GM12878 (cell line): ENCODE measurements around the gene IFITM1. TPM values are rescaled to one million over a fixed set of nuclear protein-coding genes. Genes with fewer than 3 reads are reported as not detected.

ENCODE experiments used
- ATAC-seq: fragments of 200-7000 bp; cut with Tn5 transposase; 3 replicates; pipeline ENCODE4 v1.9.1; 2020; ENCODE audit warnings: mild to moderate bottlenecking, moderate library complexity
- BruUV-seq: library from RNA; stranded (reverse); fragments of 400-500 nt; replicated peaks from 2 replicates; lab custom pipeline; 2021; lab: Mats Ljungman, UMichigan
- CTCF ChIA-PET: fragments of 300-600 bp; sonication (Branson Sonifier 250); formaldehyde crosslinking; extraction: SDS; loops from one replicate; lab custom pipeline; 2021; ENCODE audit warnings: inconsistent platforms; lab: Yijun Ruan, JAX
- POLR2A ChIA-PET: fragments of 350-600 bp; formaldehyde crosslinking; extraction: SDS; loops from one replicate; lab custom pipeline; 2021; ENCODE audit warnings: inconsistent platforms; lab: Charles Lee
- RAD21 ChIA-PET: fragments of 300-600 bp; sonication (Branson Sonifier 250); formaldehyde crosslinking; loops from one replicate; lab custom pipeline; 2023; ENCODE audit warnings: antibody characterized with exemption; ENCODE audit not compliant: unreplicated experiment; lab: Charles Lee
- SMC1A ChIA-PET: fragments of 300-600 bp; sonication (Branson Sonifier 250); formaldehyde crosslinking; loops from one replicate; lab custom pipeline; 2023; ENCODE audit not compliant: unreplicated experiment, uncharacterized antibody; lab: Charles Lee
- DNase-seq: peaks from one replicate; pipeline ENCODE4 v3.0.0-alpha.2; 2011; ENCODE audit warnings: low read depth, low spot score
- FAIRE-seq: peaks from 3 replicates; lab custom pipeline; 2011; peaks lifted over from hg19 to GRCh38; lab: Jason Lieb, UNC
- H2AFZ ChIP-seq: 2 replicates; pipeline ENCODE4 v1.6.0; 2011; ENCODE audit warnings: low read depth, low read length, control low read depth; ENCODE audit not compliant: control insufficient read depth
- H3K27ac ChIP-seq: 2 replicates; pipeline ENCODE4 v1.5.1; 2011; ENCODE audit warnings: control low read depth; ENCODE audit not compliant: control insufficient read depth, insufficient read depth
- H3K27me3 ChIP-seq, 2 experiments: replicated peaks in 1 of 2; 2 replicates each; pipeline versions ENCODE4 v1.6.0 to v1.6.1; 2011; ENCODE audit warnings: low read length in 1 of 2; ENCODE audit not compliant: control insufficient read depth in 2 of 2, insufficient read depth in 2 of 2
- H3K36me3 ChIP-seq, 2 experiments: 2 replicates each; pipeline ENCODE4 v1.5.1; 2011; ENCODE audit warnings: low read length in 1 of 2; ENCODE audit not compliant: control insufficient read depth in 2 of 2, insufficient read depth in 2 of 2
- H3K4me1 ChIP-seq: 2 replicates; pipeline ENCODE4 v1.6.1; 2011; ENCODE audit warnings: mild to moderate bottlenecking, low read length, moderate library complexity, mixed read lengths; ENCODE audit not compliant: control insufficient read depth, insufficient read depth
- H3K4me2 ChIP-seq: 2 replicates; pipeline ENCODE4 v1.6.0; 2011; ENCODE audit warnings: control low read depth; ENCODE audit not compliant: control insufficient read depth, insufficient read depth
- H3K4me3 ChIP-seq: fragments of 200-600 bp; sonication (generic); 2 replicates; pipeline ENCODE4 v1.5.1; 2016
- H3K79me2 ChIP-seq: 2 replicates; pipeline ENCODE4 v1.6.0; 2011; ENCODE audit warnings: low read length; ENCODE audit not compliant: control insufficient read depth, insufficient read depth
- H3K9ac ChIP-seq: 2 replicates; pipeline ENCODE4 v1.8.0; 2011; ENCODE audit warnings: low read length, control low read depth, mixed read lengths; ENCODE audit not compliant: control insufficient read depth, insufficient read depth
- H3K9me3 ChIP-seq: replicated peaks from 3 replicates; pipeline ENCODE4 v1.5.1; 2011; ENCODE audit warnings: mild to moderate bottlenecking, low read length; ENCODE audit not compliant: control insufficient read depth, insufficient read depth
- H4K20me1 ChIP-seq: 2 replicates; pipeline ENCODE4 v1.6.0; 2011; ENCODE audit not compliant: control insufficient read depth, insufficient read depth
- CBX5 ChIP-seq: sonication (generic); IDR thresholded peaks from 2 replicates; pipeline ENCODE4 v1.6.1; 2016; ENCODE audit warnings: low read depth, moderate library complexity, mild to moderate bottlenecking, inconsistent platforms
- CEBPB ChIP-seq, 2 experiments: fragments of 150-350 bp in 1 of 2; IDR thresholded peaks; 2 replicates each; pipeline ENCODE4 v1.6.1; 2012 to 2014; ENCODE audit warnings: low read depth in 2 of 2, low read length in 2 of 2, borderline replicate concordance in 1 of 2, inconsistent platforms in 1 of 2
- CHD2 ChIP-seq: IDR thresholded peaks from 2 replicates; pipeline ENCODE4 v1.6.1; 2011; ENCODE audit warnings: low read depth, low read length, improper control_type of control experiment, borderline replicate concordance
- MXI1 ChIP-seq: fragments of 150-350 bp; IDR thresholded peaks from 2 replicates; pipeline ENCODE4 v1.6.1; 2011; ENCODE audit warnings: low read depth, mild to moderate bottlenecking, inconsistent platforms, low read length, improper control_type of control experiment
- NR2F1 ChIP-seq: fragments of 450-650 bp; conservative IDR thresholded peaks from 2 replicates; pipeline ENCODE4 v1.6.1; 2017; ENCODE audit warnings: mild to moderate bottlenecking
- PML ChIP-seq: IDR thresholded peaks from 2 replicates; pipeline ENCODE4 v1.6.1; 2012; ENCODE audit warnings: low read length, inconsistent platforms
- WGBS: methylation state at CpG from one replicate; pipeline ENCODE4 v1.1.6; 2016; ENCODE audit warnings: low lambda C conversion rate; ENCODE audit not compliant: insufficient replicate concordance, insufficient coverage; ENCODE audit errors: missing lambda C conversion rate; 5-methylcytosine and 5-hydroxymethylcytosine counted together
- in situ Hi-C: fragments of 300-500 bp; cut with MboI; formaldehyde crosslinking; loops from 9 replicates; pipeline ENCODE4 v1.14.3; 2018; ENCODE audit warnings: mixed read lengths
- intact Hi-C: fragments of 100-400 bp; cut with micrococcal nuclease; formaldehyde crosslinking; loops from one replicate; pipeline ENCODE4 v1.14.2; 2022; ENCODE audit not compliant: unreplicated experiment
- polyA plus RNA-seq, 11 experiments: library from polyadenylated mRNA; depleted of rRNA in 4 of 11; unstranded in 6 of 11; stranded (reverse) in 5 of 11; fragments of >200 nt; fragmentation: Nextera tagmentation in 4 of 11; fragmentation: Illumina TruSeq in 1 of 11; extraction: Ambion mirVana in 4 of 11; extraction: Trizol in 1 of 11; gene quantifications; 1 replicate in 1 of 11; 2 replicates in 10 of 11; pipeline versions ENCODE4 v1.2.1 to v1.2.3, GENCODE V29; 2011 to 2016; ENCODE audit warnings: inconsistent platforms in 2 of 11, missing spikeins in 2 of 11, low read depth in 1 of 11
- total RNA-seq, 4 experiments: library from RNA; depleted of rRNA in 3 of 4; stranded (reverse); fragments of >200 nt in 3 of 4; fragmentation: Illumina TruSeq in 1 of 4; extraction: Trizol in 1 of 4; gene quantifications; 2 replicates each; pipeline versions ENCODE4 v1.2.1 to v1.2.3, GENCODE V29; 2013 to 2021
- TF ChIP-seq, protein P1 (sequence below): IDR thresholded peaks from 2 replicates; pipeline ENCODE4 v1.6.1; 2011; ENCODE audit warnings: low read depth, mild to moderate bottlenecking, low read length, moderate library complexity, borderline replicate concordance; ENCODE audit errors: extremely low read depth

The IFITM1 gene
- total and polyA plus RNA-seq, 10 of the 15 experiments (the other 5 are each of a cell fraction or from before 2014, with no cell fraction given) = 396 to 2,788 (median 607) TPM

DNA sequence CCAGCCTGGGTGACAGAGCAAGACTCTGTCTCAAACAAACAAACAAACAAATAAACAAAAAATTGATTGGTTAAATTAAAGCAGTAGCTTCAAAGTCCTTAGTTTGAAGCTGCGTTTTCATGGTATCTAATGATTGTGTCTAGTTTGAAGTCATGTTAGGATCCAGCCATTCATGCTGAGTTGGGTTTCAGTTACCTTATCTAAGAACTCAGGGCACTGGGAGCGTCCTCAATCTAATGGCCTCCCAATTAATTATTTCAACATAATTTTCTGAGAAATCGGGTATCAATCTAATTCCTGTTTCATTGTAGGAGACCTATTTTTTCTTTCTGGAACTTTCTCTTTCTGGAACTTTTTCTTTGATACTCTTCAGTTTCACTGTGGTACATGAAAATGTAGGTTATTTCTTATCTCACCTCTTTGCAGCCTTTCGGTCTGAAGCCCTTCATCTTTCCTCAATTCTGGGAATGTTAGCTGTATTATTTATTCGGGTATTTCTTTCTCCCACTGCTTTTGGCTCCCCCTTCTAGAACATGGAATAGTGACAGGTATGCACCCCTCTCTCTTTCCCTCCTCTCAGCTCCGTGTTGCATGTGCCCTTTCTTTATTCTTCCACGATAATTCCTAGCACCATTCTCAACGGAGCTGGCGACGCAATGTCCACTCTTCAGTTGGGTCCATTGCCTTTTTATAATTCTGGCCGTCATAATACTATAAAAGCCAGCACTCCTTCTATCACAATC, 31.2 kb downstream of the IFITM1 start:
- no peak overlapping the region for H3K9ac ChIP-seq
- no peak overlapping the region for H3K27ac ChIP-seq
- intact Hi-C loops (no loop called here), in situ Hi-C loops (no loop called here)
- no peak for ATAC-seq
- H3K9me3 ChIP-seq = no peaks in the 10 kb centered on the region; the same call in 2 of the 3 replicates
- H3K4me1 ChIP-seq = peaks cover 23% of the 10 kb centered on the region
- BruUV-seq = no TSS peak
- H4K20me1 ChIP-seq = no peaks in the 10 kb centered on the region
- SMC1A ChIA-PET = interaction anchor here (0.8 to 2.7 kb wide), 2 partner anchors 15 to 28 kb away, joined by 3 to 13 read pairs; no protein-coding TSS in a partner anchor
- H3K36me3 ChIP-seq = no peaks in the 10 kb centered on the region
- POLR2A ChIA-PET = interaction anchor here (5.9 kb wide), 1 partner anchor 13 kb away, joined by 67 read pairs; no protein-coding TSS in a partner anchor
- no peak for FAIRE-seq
- no peak overlapping the region for H3K4me2 ChIP-seq
- no peak overlapping the region for H3K4me3 ChIP-seq
- no peak overlapping the region for H2AFZ ChIP-seq
- 91% methylated on average over 11 of the region's 11 CpGs for WGBS
- CTCF ChIA-PET = interaction anchor here (0.6 to 2.6 kb wide), 2 partner anchors 15 to 77 kb away, joined by 3 to 9 read pairs; no protein-coding TSS in a partner anchor
- H3K79me2 ChIP-seq = no peaks in the 10 kb centered on the region
- TF ChIP-seq NR2F1 (no peak), PML (no peak), CBX5 (no peak), CEBPB (IDR thresholded peaks at IDR 0.05; ENCODE audit: borderline replicate concordance in 1 of 2, low read depth in 2 of 2, low read length in 2 of 2) (no peak), MXI1 (no peak), CHD2 (no peak)
- TF ChIP-seq, protein P1, sequence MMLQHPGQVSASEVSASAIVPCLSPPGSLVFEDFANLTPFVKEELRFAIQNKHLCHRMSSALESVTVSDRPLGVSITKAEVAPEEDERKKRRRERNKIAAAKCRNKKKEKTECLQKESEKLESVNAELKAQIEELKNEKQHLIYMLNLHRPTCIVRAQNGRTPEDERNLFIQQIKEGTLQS = no peak
- RAD21 ChIA-PET = no interaction called here
- H3K27me3 ChIP-seq = no peaks in the 10 kb centered on the region
- DNase-seq = no peak
